B cell (primary cell): ENCODE data around the gene CPLX1. TPM values are rescaled to one million over a fixed set of nuclear protein-coding genes. Genes with fewer than 3 reads are reported as not detected.

ENCODE experiments used
- ATAC-seq: fragments of 200-7000 bp; cut with Tn5 transposase; one replicate; pipeline ENCODE4 v1.10.0; 2021; ENCODE audit warnings: low read depth, mild to moderate bottlenecking, moderate number of reproducible peaks, moderate library complexity
- CTCF ChIA-PET: fragments of 350-600 bp; sonication (Branson Sonifier 250); formaldehyde crosslinking; loops from one replicate; lab custom pipeline; 2021; ENCODE audit warnings: antibody characterized with exemption, inconsistent platforms; lab: Charles Lee
- POLR2A ChIA-PET: fragments of 350-600 bp; sonication (Branson Sonifier 250); formaldehyde crosslinking; loops from one replicate; lab custom pipeline; 2021; ENCODE audit warnings: antibody characterized with exemption; lab: Charles Lee
- DNase-seq: peaks from one replicate; pipeline ENCODE4 v3.0.0; 2013
- H2AFZ ChIP-seq: 2 replicates; pipeline ENCODE4 v1.6.1; 2012; ENCODE audit warnings: mild to moderate bottlenecking, low read depth, low read length; ENCODE audit not compliant: insufficient read depth, poor library complexity, severe bottlenecking
- H3K27ac ChIP-seq, 2 donors: 1 replicate in 1 of 2; 2 replicates in 1 of 2; pipeline ENCODE4 v1.5.1; 2012 to 2013; ENCODE audit warnings: low read length in 2 of 2, mild to moderate bottlenecking in 2 of 2, moderate library complexity in 1 of 2
- H3K27me3 ChIP-seq, 4 experiments: fragments of 200-600 bp in 1 of 4; sonication (generic) in 1 of 4; replicated peaks in 1 of 4; 1 replicate in 2 of 4; 2 replicates in 2 of 4; pipeline versions ENCODE4 v1.6.1 to v1.7.0; 2013 to 2016; ENCODE audit warnings: low read length in 3 of 4, mild to moderate bottlenecking in 2 of 4, mixed read lengths in 1 of 4, moderate library complexity in 1 of 4; ENCODE audit not compliant: insufficient read depth in 4 of 4, control insufficient read depth in 3 of 4; ENCODE audit errors: control extremely low read depth in 1 of 4
- H3K36me3 ChIP-seq, 2 experiments: replicated peaks in 1 of 2; 1 replicate in 1 of 2; 2 replicates in 1 of 2; pipeline versions ENCODE4 v1.6.1 to v1.7.1; 2013; ENCODE audit warnings: low read length in 1 of 2; ENCODE audit not compliant: insufficient read depth in 2 of 2, control insufficient read depth in 1 of 2; ENCODE audit errors: control extremely low read depth in 1 of 2, extremely low read depth in 1 of 2
- H3K4me1 ChIP-seq, 2 donors: fragments of 200-600 bp in 1 of 2; sonication (generic) in 1 of 2; 1 replicate in 1 of 2; 2 replicates in 1 of 2; pipeline versions ENCODE4 v1.5.1 to v1.6.1; 2013 to 2017; ENCODE audit warnings: low read length in 2 of 2; ENCODE audit not compliant: control insufficient read depth in 2 of 2, insufficient read depth in 2 of 2
- H3K4me2 ChIP-seq: replicated peaks from 2 replicates; pipeline ENCODE3; 2012; ENCODE audit warnings: mild to moderate bottlenecking, low read depth, low read length; ENCODE audit not compliant: poor library complexity, severe bottlenecking
- H3K4me3 ChIP-seq, 5 experiments: fragments of 200-600 bp in 1 of 5; sonication (generic) in 1 of 5; 1 replicate in 3 of 5; 2 replicates in 2 of 5; pipeline versions ENCODE4 v1.5.1 to v1.7.0; 2011 to 2016; ENCODE audit warnings: low read length in 4 of 5, mild to moderate bottlenecking in 4 of 5, low read depth in 2 of 5, control low read depth in 1 of 5, moderate library complexity in 1 of 5; ENCODE audit not compliant: insufficient read depth in 1 of 5; ENCODE audit errors: control extremely low read depth in 1 of 5, extremely low read depth in 1 of 5
- H3K79me2 ChIP-seq: fragments of 200-600 bp; sonication (generic); one replicate; pipeline ENCODE4 v1.6.0; 2016; ENCODE audit warnings: low read length; ENCODE audit not compliant: control insufficient read depth, insufficient read depth
- H3K9ac ChIP-seq: fragments of 200-600 bp; sonication (generic); 2 replicates; pipeline ENCODE4 v1.6.1; 2017; ENCODE audit warnings: mild to moderate bottlenecking, low read length, moderate library complexity
- H3K9me3 ChIP-seq, 3 donors: one replicate each; pipeline versions ENCODE4 v1.6.1 to v1.7.1; 2013; ENCODE audit warnings: low read length in 2 of 3; ENCODE audit not compliant: control insufficient read depth in 2 of 3, insufficient read depth in 1 of 3; ENCODE audit errors: control extremely low read depth in 1 of 3
- H4K20me1 ChIP-seq: 2 replicates; pipeline ENCODE4 v1.6.0; 2012; ENCODE audit warnings: mild to moderate bottlenecking, low read length; ENCODE audit not compliant: insufficient read depth, control insufficient read depth, poor library complexity, severe bottlenecking
- H3K27ac Mint-ChIP-seq: one replicate; pipeline ENCODE4 v1.8.0; 2021; ENCODE audit warnings: mixed read lengths
- H3K27me3 Mint-ChIP-seq: one replicate; pipeline ENCODE4 v1.8.0; 2021; ENCODE audit warnings: mixed read lengths
- H3K4me1 Mint-ChIP-seq: one replicate; pipeline ENCODE4 v1.8.0; 2021; ENCODE audit warnings: mixed read lengths
- H3K4me3 Mint-ChIP-seq: one replicate; pipeline ENCODE4 v1.8.0; 2021; ENCODE audit warnings: mixed read lengths
- H3K9me3 Mint-ChIP-seq: one replicate; pipeline ENCODE4 v1.8.0; 2022; ENCODE audit warnings: mixed read lengths; ENCODE audit not compliant: insufficient read depth
- CTCF ChIP-seq: fragments of 200-600 bp; IDR thresholded peaks from one replicate; pipeline ENCODE4 v1.8.0; 2022; ENCODE audit warnings: antibody characterized with exemption, mild to moderate bottlenecking
- EZH2 ChIP-seq: IDR thresholded peaks from 2 replicates; pipeline ENCODE4 v1.6.1; 2012; ENCODE audit warnings: borderline replicate concordance, low read depth, mild to moderate bottlenecking, moderate library complexity, low read length; ENCODE audit not compliant: insufficient read depth, poor library complexity, severe bottlenecking
- WGBS: methylation state at CpG from one replicate; pipeline ENCODE4 v1.1.5; 2013; ENCODE audit warnings: missing lambda C conversion rate; ENCODE audit not compliant: insufficient coverage; 5-methylcytosine and 5-hydroxymethylcytosine counted together
- intact Hi-C: fragments of 100-400 bp; cut with micrococcal nuclease; formaldehyde crosslinking; loops from one replicate; pipeline ENCODE4 v1.10.0; 2022
- polyA plus RNA-seq: library from polyadenylated mRNA; depleted of rRNA; stranded (reverse); fragments of >200 nt; gene quantifications from 2 replicates; pipeline ENCODE4 v1.2.3, GENCODE V29; 2012
- total RNA-seq, 2 donors: library from RNA; stranded (reverse); fragments of 120-200 nt in 1 of 2; gene quantifications; 1 replicate in 1 of 2; 2 replicates in 1 of 2; pipeline versions ENCODE4 v1.2.3 to v1.2.4, GENCODE V29; 2013 to 2022

Gene CPLX1
- total and polyA plus RNA-seq, 2 donors (not counting 1 experiment from before 2014, with no cell fraction given): not detected

- peaks cover 0 to 32% (median 0%) of the 10 kb centered on the region in 3 donors for H3K9me3 ChIP-seq
- H3K4me3 ChIP-seq: no peak overlapping the region
- no peak overlapping the region for H3K9ac ChIP-seq
- H2AFZ ChIP-seq: no peak overlapping the region
- Mint-ChIP-seq H3K9me3 (no peaks in the 10 kb centered on the region), H3K27me3 (peaks cover 42% of the 10 kb centered on the region), H3K4me3 (no peak overlapping the region), H3K27ac (no peak overlapping the region), H3K4me1 (peaks cover 4% of the 10 kb centered on the region)
- H3K4me2 ChIP-seq: no peak overlapping the region
- H4K20me1 ChIP-seq: no peaks in the 10 kb centered on the region
- intact Hi-C loops: no loop called here
- H3K79me2 ChIP-seq: no peaks in the 10 kb centered on the region
- no peak for TF ChIP-seq EZH2
- no peak for TF ChIP-seq CTCF
- peaks cover 12 to 18% of the 10 kb centered on the region in 2 donors for H3K4me1 ChIP-seq
- ATAC-seq (no peak), DNase-seq (no peak)
- no peaks in the 10 kb centered on the region for H3K36me3 ChIP-seq
- POLR2A ChIA-PET: interaction anchor here (0.7 kb wide), 1 partner anchor 70 kb away, joined by 3 read pairs; no protein-coding TSS in a partner anchor
- CTCF ChIA-PET: no interaction called here
- peaks cover 0 to 70% (median 26%) of the 10 kb centered on the region in 4 experiments for H3K27me3 ChIP-seq
- no peak overlapping the region for H3K27ac ChIP-seq
- WGBS: 71% methylated on average over 18 of the region's 21 CpGs
Measured at GRCh38 chr4:823176-823760, 2.7 kb downstream of the CPLX1 start.

GRCh38 chr4:822361-823175 is 3.4 kb downstream of the CPLX1 start:
- Histone ChIP-seq H3K36me3 (no peaks in the 10 kb centered on the region), H3K27ac (no peak overlapping the region), H2AFZ (no peak overlapping the region), H3K9me3 (peaks cover 0 to 32% (median 0%) of the 10 kb centered on the region in 3 donors), H3K79me2 (no peaks in the 10 kb centered on the region), H3K4me1 (peaks cover 12 to 18% of the 10 kb centered on the region in 2 donors), H3K9ac (no peak overlapping the region), H3K4me3 (no peak overlapping the region), H3K27me3 (peaks cover 0 to 67% (median 22%) of the 10 kb centered on the region in 4 experiments), H3K4me2 (no peak overlapping the region), H4K20me1 (no peaks in the 10 kb centered on the region)
- Mint-ChIP-seq H3K4me1 (no peaks in the 10 kb centered on the region), H3K9me3 (no peaks in the 10 kb centered on the region), H3K4me3 (no peak overlapping the region), H3K27ac (no peak overlapping the region), H3K27me3 (peaks cover 35% of the 10 kb centered on the region)
- ATAC-seq (no peak), DNase-seq (no peak)
- intact Hi-C loops: no loop called here
- WGBS: 65% methylated on average over 23 of the region's 24 CpGs
- ChIA-PET POLR2A (no interaction called here), CTCF (no interaction called here)
- TF ChIP-seq CTCF: no peak
- no peak for TF ChIP-seq EZH2
